Activated CD4-positive, alpha-beta T cell treated with anti-CD3 and anti-CD28 coated beads for 36 hours (primary cell): ENCODE results near the gene KDM7A. TPM values are rescaled to one million over a fixed set of nuclear protein-coding genes. Genes with fewer than 3 reads are reported as not detected.
A peak's percentile ranks its signal among the peaks of the same experiment; 100 is the strongest.

Experiments
- ATAC-seq: fragments of 200-7000 bp; cut with Tn5 transposase; one replicate; pipeline ENCODE4 v1.10.0; 2021; ENCODE audit warnings: mild to moderate bottlenecking, moderate library complexity
- CTCF ChIA-PET: fragments of 350-600 bp; sonication (Branson Sonifier 250); formaldehyde crosslinking; loops from one replicate; lab custom pipeline; 2021; ENCODE audit warnings: antibody characterized with exemption; lab: Charles Lee
- POLR2A ChIA-PET: fragments of 350-600 bp; sonication (Branson Sonifier 250); formaldehyde crosslinking; loops from one replicate; lab custom pipeline; 2021; ENCODE audit warnings: antibody characterized with exemption, inconsistent platforms; lab: Charles Lee
- DNase-seq: peaks from one replicate; pipeline ENCODE4 v3.0.0-alpha.2; 2020
- H3K27ac Mint-ChIP-seq: one replicate; pipeline ENCODE4 v1.8.0; 2021; ENCODE audit warnings: mixed read lengths
- H3K27me3 Mint-ChIP-seq: one replicate; pipeline ENCODE4 v1.8.0; 2021; ENCODE audit warnings: mixed read lengths
- H3K36me3 Mint-ChIP-seq: one replicate; pipeline ENCODE4 v1.8.0; 2021; ENCODE audit warnings: low read depth, mixed read lengths
- H3K4me1 Mint-ChIP-seq: one replicate; pipeline ENCODE4 v1.8.0; 2021; ENCODE audit warnings: mixed read lengths
- H3K4me3 Mint-ChIP-seq: one replicate; pipeline ENCODE4 v1.8.0; 2021; ENCODE audit warnings: mild to moderate bottlenecking, moderate library complexity, mixed read lengths
- H3K9me3 Mint-ChIP-seq: one replicate; pipeline ENCODE4 v1.8.0; 2021; ENCODE audit warnings: low read depth, mixed read lengths
- intact Hi-C, 2 experiments: fragments of 100-400 bp; cut with DNase I in 1 of 2; cut with micrococcal nuclease in 1 of 2; formaldehyde crosslinking; loops; one replicate each; pipeline versions ENCODE4 v1.14.2 to v1.15.1; 2022 to 2024; cut with DNase I, micrococcal nuclease
- total RNA-seq, 2 experiments: library from RNA; stranded (reverse); gene quantifications; one replicate each; pipeline ENCODE4 v1.2.3, GENCODE V29; 2021

Gene KDM7A
- total RNA-seq, 2 experiments from 2014 or later: 17.9 to 28.7 TPM

DNA sequence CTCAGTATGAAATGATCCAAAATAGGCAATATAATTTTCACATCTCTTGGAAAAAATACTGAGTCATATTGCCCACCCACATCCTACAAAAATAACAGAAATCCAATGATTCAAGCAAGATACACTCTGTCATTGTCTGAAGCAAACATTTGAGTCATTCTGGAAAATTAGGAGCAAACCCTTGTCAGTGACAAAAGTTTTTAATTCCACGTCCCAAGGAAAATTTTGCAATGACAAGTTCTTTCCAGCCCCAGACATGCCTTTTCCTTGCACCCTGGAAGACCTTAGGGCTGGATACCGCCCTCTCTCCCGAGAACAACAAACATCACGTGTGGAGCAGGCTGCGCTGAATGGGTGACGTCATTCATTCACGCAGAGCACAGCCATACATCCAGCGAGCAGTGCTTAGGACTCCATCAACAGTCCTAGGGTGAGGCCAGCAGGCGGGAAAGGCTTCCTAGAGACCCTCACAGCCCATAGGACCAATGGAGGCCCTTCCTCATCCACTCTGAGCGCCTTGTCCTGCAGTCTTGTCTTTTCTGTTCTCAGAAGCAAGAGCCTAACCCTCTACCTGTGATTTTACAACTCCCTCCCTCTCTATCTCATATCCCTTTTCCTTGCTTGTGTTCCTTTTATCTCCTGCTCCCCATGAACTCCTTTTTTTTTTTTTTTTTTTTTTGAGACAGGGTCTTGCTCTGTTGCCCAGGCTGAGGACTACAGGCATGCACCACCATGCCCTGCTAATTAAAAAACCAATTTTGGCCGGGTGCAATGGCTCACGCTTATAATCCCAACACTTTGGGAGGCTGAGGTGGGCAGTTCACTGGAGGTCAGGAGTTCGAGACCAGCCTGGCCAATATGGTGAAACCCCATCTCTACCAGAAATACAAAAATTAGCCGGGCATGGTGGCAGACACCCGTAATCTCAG lies 23.5 kb upstream of the KDM7A start:
- ATAC-seq: no peak
- Mint-ChIP-seq H3K4me1 (peaks cover 21% of the 10 kb centered on the region), H3K4me3 (no peak overlapping the region), H3K27ac (no peak overlapping the region), H3K27me3 (no peaks in the 10 kb centered on the region), H3K9me3 (peaks cover 11% of the 10 kb centered on the region), H3K36me3 (no peaks in the 10 kb centered on the region)
- ChIA-PET CTCF (interaction anchor here (0.8 kb wide), 1 partner anchor 10 kb away, joined by 3 read pairs; no protein-coding TSS in a partner anchor), POLR2A (no interaction called here)
- no peak for DNase-seq
- intact Hi-C loops: no loop called here

DNA sequence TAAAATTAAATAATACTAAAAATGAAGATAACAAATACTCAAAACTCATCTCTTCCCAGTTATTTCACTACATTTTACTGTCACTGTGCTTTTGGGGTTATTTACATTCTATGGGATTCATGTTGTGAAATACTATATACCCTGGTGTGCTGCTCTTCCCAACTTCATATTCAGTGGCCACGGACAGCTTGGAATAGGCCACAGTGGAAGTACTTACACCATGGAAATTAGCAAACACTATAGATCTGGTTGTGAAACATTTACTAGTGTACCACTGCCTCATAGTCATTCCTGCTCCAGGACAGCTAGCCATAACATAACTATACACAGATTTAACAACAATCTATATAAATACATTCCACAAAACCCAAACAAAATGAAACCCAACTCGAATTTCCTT lies 21.2 kb upstream of the KDM7A start:
- ATAC-seq: no peak
- no peak for DNase-seq
- Mint-ChIP-seq H3K4me1 (peaks cover 24% of the 10 kb centered on the region), H3K27me3 (no peaks in the 10 kb centered on the region), H3K36me3 (no peaks in the 10 kb centered on the region), H3K27ac (no peak overlapping the region), H3K9me3 (peaks cover 5% of the 10 kb centered on the region), H3K4me3 (no peak overlapping the region)
- intact Hi-C loops: no loop called here
- ChIA-PET CTCF (interaction anchor here (0.9 to 1.0 kb wide), 2 partner anchors 9 to 16 kb away, joined by 3 read pairs; no protein-coding TSS in a partner anchor), POLR2A (no interaction called here)

DNA sequence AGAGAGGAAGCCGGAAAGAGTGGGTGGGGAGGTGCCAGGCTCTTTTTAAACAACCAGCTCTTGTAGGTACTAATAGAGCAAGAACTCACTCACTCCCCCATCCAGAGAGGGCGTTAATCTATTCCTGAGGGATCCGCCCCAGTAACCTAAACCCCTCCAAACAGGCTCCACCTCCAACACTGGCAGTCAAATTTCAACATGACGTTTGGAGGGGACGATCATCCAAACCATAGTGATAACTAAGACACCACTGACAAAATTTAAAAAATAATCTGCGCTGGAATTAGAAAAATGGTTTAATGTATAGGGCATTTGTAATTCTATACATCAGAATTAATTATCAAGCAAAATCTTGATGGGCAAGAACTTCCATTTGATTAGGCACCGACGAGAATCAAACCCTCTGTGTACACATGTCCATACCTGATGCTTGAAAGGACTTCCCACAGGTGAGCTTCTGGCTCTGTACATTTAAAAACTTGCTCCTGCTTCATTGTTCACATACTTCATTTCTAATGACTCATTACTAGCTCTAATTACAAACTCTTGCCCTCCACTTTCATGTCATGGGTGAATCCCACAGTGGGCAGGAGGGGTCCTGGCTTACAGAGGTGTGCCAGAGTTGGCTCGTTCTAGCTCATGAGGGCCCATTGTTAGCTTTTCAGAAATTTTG lies 20.6 kb upstream of the KDM7A start:
- no peaks in the 10 kb centered on the region for H3K36me3 Mint-ChIP-seq
- ChIA-PET POLR2A (interaction anchor here (0.6 kb wide), 1 partner anchor 23 kb away, joined by 6 read pairs; no protein-coding TSS in a partner anchor), CTCF (interaction anchor here (0.9 to 1.1 kb wide), 3 partner anchors 9 to 32 kb away, joined by 3 read pairs; no protein-coding TSS in a partner anchor)
- intact Hi-C loops: no loop called here
- DNase-seq: no peak
- no peak overlapping the region for H3K4me3 Mint-ChIP-seq
- no peak for ATAC-seq
- peaks cover 28% of the 10 kb centered on the region for H3K4me1 Mint-ChIP-seq
- no peaks in the 10 kb centered on the region for H3K27me3 Mint-ChIP-seq
- H3K27ac Mint-ChIP-seq: no peak overlapping the region
- H3K9me3 Mint-ChIP-seq: peaks cover 5% of the 10 kb centered on the region

DNA sequence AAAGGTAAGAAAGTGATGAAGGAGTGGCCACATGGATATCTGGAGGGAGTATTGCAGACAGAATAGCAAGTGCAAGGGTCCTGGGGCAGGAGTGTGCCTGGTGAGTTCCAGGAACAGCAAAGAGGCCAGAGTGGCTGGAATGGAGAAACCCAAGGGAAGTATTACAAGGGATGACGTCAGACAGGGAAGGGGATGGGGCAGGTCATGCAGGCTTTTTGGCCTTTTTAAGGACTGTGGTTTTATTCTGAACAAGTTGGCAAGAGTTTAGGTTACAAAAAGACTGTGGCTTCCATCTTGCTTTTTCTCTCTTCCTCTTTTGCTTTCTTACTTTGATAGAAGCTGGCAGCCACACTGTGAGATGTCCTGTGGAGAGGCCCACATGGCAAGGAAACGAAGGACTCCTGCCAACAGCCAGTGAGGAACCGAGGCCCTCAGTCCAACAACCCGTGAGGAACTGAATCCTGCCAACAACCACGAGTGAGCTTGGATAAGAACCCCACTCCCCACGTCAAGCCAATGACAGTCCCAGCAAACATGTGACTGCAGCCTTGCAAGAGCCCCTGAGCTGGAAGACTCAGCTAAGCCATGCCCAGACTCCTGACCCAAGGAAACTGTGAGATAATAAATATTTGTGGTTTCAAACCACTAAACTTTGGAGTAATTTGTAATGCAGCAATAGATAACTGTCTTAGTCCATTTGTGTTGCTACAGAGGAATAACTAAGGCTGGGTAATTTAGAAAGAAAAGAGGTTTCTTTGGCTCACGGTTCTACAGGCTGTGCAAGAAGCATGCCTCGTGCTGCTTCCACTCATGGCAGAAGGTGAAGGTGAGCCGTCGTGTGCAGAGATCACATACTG lies 19.8 kb upstream of the KDM7A start:
- ATAC-seq (peak; percentile 16), DNase-seq (no peak)
- no peaks in the 10 kb centered on the region for H3K27me3 Mint-ChIP-seq
- peaks cover 28% of the 10 kb centered on the region for H3K4me1 Mint-ChIP-seq
- peaks cover 5% of the 10 kb centered on the region for H3K9me3 Mint-ChIP-seq
- no peak overlapping the region for H3K4me3 Mint-ChIP-seq
- POLR2A ChIA-PET: interaction anchor here (0.6 to 0.7 kb wide), 2 partner anchors 14 to 22 kb away, joined by 3 to 6 read pairs; no protein-coding TSS in a partner anchor
- CTCF ChIA-PET: interaction anchor here (1.0 to 1.1 kb wide), 2 partner anchors 19 to 33 kb away, joined by 3 read pairs; no protein-coding TSS in a partner anchor
- peak overlapping the region; percentile 47 for H3K27ac Mint-ChIP-seq
- H3K36me3 Mint-ChIP-seq: no peaks in the 10 kb centered on the region
- intact Hi-C loops: no loop called here

DNA sequence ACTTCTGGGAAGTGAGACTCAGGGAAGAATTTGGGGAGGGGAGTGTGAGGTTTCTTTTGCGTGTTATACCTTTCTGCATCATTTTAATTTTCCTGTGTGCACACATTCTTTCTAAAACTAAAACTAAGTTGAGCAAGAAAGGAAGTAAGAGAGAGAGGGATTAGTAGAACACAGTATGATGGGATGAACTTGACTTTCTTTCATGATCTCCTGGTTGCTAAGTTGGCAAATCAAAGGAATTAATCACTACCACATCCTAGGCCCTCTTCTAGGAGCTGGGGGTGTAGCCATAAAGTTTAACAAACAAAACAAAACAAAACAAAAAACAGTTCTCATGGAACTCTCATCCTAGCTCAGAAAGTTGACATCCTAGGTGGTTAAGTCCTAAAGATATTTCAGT lies 19.1 kb upstream of the KDM7A start:
- Mint-ChIP-seq H3K4me3 (no peak overlapping the region), H3K9me3 (peaks cover 5% of the 10 kb centered on the region), H3K27me3 (no peaks in the 10 kb centered on the region), H3K27ac (peak overlapping the region; percentile 47), H3K4me1 (peaks cover 28% of the 10 kb centered on the region), H3K36me3 (no peaks in the 10 kb centered on the region)
- POLR2A ChIA-PET: interaction anchor here (0.7 kb wide), 1 partner anchor 15 kb away, joined by 3 read pairs; no protein-coding TSS in a partner anchor
- ATAC-seq (peak; percentile 26), DNase-seq (no peak)
- CTCF ChIA-PET: interaction anchor here (0.6 to 1.0 kb wide), 2 partner anchors 20 to 366 kb away, joined by 3 read pairs; no protein-coding TSS in a partner anchor
- intact Hi-C loops: no loop called here

DNA sequence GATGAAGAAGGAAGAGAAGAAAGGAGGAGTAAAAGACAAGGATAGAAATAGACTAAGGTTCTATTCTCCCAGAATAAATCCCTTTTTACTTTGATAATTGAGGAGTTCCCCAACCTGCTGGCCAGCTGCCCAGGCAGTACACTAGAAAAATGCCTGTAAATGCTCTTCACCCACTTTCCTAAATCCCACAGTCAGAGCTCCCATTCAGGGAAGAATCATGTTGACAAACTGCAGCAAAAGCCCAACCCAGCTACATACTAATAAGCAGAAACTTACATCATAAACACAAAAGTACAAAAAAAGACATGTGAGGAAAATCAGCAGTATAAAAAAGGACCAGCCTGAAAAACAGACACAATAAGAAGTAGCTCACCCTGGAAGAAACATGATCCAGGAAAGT lies 15.8 kb upstream of the KDM7A start:
- H3K9me3 Mint-ChIP-seq: peaks cover 5% of the 10 kb centered on the region
- ATAC-seq: no peak
- no peak overlapping the region for H3K27ac Mint-ChIP-seq
- peaks cover 27% of the 10 kb centered on the region for H3K4me1 Mint-ChIP-seq
- DNase-seq: no peak
- no peak overlapping the region for H3K4me3 Mint-ChIP-seq
- ChIA-PET POLR2A (no interaction called here), CTCF (interaction anchor here (0.9 to 3.2 kb wide), 4 partner anchors 9 to 56 kb away, joined by 3 to 9 read pairs (median 4); no protein-coding TSS in a partner anchor)
- intact Hi-C loops: loop anchor here in 1 of 2 experiments (2.0 kb wide), 1 partner anchor 14 kb away; no protein-coding TSS in a partner anchor
- H3K27me3 Mint-ChIP-seq: no peaks in the 10 kb centered on the region
- H3K36me3 Mint-ChIP-seq: no peaks in the 10 kb centered on the region

DNA sequence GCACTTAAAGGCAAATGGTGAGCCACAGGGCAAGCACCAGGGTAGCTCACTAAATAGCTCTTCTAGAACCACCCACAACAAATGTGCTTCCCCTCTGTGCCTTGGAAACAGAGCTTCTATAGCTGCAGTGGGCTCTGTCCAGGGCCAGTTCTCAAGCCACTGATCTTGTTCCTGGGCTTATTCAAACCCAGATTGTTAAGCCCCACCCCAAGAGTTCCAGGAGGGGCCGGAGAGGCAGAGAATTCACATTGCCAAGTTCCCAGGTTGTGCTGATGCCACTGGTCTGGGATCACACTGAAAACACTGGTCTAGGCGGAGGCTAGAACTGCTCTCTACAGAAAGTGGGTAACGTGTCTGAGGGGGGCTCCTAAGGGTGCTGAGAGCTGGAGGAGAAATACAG lies 15.4 kb upstream of the KDM7A start:
- DNase-seq (no peak), ATAC-seq (no peak)
- intact Hi-C loops: loop anchor here in 1 of 2 experiments (2.0 kb wide), 1 partner anchor 13 kb away; no protein-coding TSS in a partner anchor
- no peaks in the 10 kb centered on the region for H3K27me3 Mint-ChIP-seq
- POLR2A ChIA-PET: no interaction called here
- no peaks in the 10 kb centered on the region for H3K36me3 Mint-ChIP-seq
- no peak overlapping the region for H3K27ac Mint-ChIP-seq
- CTCF ChIA-PET: interaction anchor here (0.9 to 3.2 kb wide), 3 partner anchors 11 to 57 kb away, joined by 3 to 9 read pairs (median 3); no protein-coding TSS in a partner anchor
- peaks cover 5% of the 10 kb centered on the region for H3K9me3 Mint-ChIP-seq
- no peak overlapping the region for H3K4me3 Mint-ChIP-seq
- H3K4me1 Mint-ChIP-seq: peaks cover 24% of the 10 kb centered on the region

DNA sequence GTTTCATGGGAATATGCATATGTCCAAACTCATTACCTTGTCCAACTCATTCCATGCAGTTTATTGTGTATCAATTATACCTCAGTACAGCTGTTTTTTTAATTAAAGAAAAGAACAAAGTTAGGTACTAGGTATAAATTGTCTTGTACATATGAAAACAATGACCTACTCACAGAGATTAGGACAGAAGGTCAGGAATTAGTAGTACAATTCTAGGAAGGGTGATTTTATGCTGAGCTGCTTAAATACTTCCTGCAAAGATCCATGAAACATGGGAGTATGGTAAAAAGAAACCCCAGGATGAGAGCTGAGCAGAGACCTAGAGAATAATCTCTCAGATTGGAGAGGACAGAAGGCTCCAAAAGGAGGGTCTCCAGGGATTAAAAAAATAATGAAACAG lies 13.8 kb upstream of the KDM7A start:
- CTCF ChIA-PET: interaction anchor here (1.2 kb wide), 1 partner anchor 9 kb away, joined by 3 read pairs; no protein-coding TSS in a partner anchor
- DNase-seq (no peak), ATAC-seq (no peak)
- H3K36me3 Mint-ChIP-seq: no peaks in the 10 kb centered on the region
- no peaks in the 10 kb centered on the region for H3K27me3 Mint-ChIP-seq
- POLR2A ChIA-PET: no interaction called here
- no peaks in the 10 kb centered on the region for H3K9me3 Mint-ChIP-seq
- no peak overlapping the region for H3K4me3 Mint-ChIP-seq
- H3K27ac Mint-ChIP-seq: no peak overlapping the region
- H3K4me1 Mint-ChIP-seq: peaks cover 8% of the 10 kb centered on the region
- intact Hi-C loops: no loop called here

DNA sequence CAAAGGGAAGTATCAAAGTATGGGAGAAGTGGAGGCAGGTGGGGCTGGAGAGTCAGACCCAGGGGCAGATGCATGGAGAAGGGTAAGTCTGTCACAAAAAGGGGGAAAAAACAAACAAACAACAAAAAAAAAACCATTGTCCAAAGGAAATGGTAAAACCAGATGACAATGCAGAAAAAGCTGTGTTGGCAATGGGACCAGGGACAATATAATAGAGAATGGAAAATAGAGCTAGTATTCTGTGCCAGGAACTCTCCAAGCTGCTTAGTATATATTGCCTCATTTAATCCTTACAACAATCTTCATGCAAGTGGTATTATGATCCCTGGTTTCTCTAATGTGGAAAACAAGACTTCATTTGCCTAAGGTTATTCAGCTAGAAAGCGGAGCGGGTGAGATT lies 13.1 kb upstream of the KDM7A start:
- no peaks in the 10 kb centered on the region for H3K36me3 Mint-ChIP-seq
- ChIA-PET CTCF (no interaction called here), POLR2A (no interaction called here)
- DNase-seq: no peak
- intact Hi-C loops: no loop called here
- no peaks in the 10 kb centered on the region for H3K9me3 Mint-ChIP-seq
- no peak for ATAC-seq
- H3K4me3 Mint-ChIP-seq: no peak overlapping the region
- H3K27ac Mint-ChIP-seq: no peak overlapping the region
- H3K27me3 Mint-ChIP-seq: no peaks in the 10 kb centered on the region
- peaks cover 7% of the 10 kb centered on the region for H3K4me1 Mint-ChIP-seq

DNA sequence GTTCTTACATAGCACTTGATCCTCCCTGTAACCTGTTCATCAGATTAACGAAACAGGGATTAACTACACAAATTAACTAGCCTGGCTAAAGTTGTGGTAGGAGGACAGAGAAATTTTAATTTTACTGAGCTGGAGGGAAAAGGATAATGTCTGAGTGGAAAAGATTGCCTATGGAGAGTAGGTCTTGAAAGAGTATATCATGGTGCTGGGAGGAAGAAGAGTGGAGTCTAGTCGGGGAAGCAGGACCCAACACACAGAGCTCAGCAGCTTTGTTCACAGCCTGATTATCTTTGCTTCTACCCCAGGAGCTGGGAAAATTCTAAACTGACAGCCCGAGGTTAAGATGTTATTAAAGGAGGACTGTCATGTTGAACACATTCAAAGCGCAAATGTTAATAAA lies 6.1 kb upstream of the KDM7A start:
- ChIA-PET POLR2A (no interaction called here), CTCF (interaction anchor here (0.6 to 1.7 kb wide), 2 partner anchors 10 to 210 kb away, joined by 3 to 5 read pairs; no protein-coding TSS in a partner anchor)
- no peak overlapping the region for H3K4me3 Mint-ChIP-seq
- peaks cover 10% of the 10 kb centered on the region for H3K36me3 Mint-ChIP-seq
- peaks cover 9% of the 10 kb centered on the region for H3K9me3 Mint-ChIP-seq
- peaks cover 10% of the 10 kb centered on the region for H3K4me1 Mint-ChIP-seq
- no peak for DNase-seq
- no peak for ATAC-seq
- H3K27me3 Mint-ChIP-seq: peaks cover 3% of the 10 kb centered on the region
- intact Hi-C loops: no loop called here
- no peak overlapping the region for H3K27ac Mint-ChIP-seq
